Peyer's patch (tissue), 4 donors: ENCODE data around the gene CDH1. TPM values are rescaled to one million over a fixed set of nuclear protein-coding genes. Genes with fewer than 3 reads are reported as not detected.

Experiments used
- DNase-seq, 3 donors: peaks; one replicate each; pipeline ENCODE4 v3.0.0-alpha.2; 2017 to 2019
- H3K27ac ChIP-seq, 4 donors: fragments of 200-600 bp; sonication (generic); one replicate each; pipeline ENCODE4 v1.5.1; 2016 to 2019
- H3K27me3 ChIP-seq, 2 donors: fragments of 200-600 bp; sonication (generic); one replicate each; pipeline ENCODE4 v1.5.1; 2019
- H3K36me3 ChIP-seq, 3 donors: fragments of 200-600 bp; sonication (generic); one replicate each; pipeline ENCODE4 v1.5.1; 2016 to 2019
- H3K4me1 ChIP-seq, 4 donors: fragments of 200-600 bp; sonication (generic); one replicate each; pipeline ENCODE4 v1.5.1; 2016 to 2019
- H3K4me3 ChIP-seq, 4 donors: fragments of 200-600 bp; sonication (generic); 1 replicate in 3 of 4; 2 replicates in 1 of 4; pipeline ENCODE4 v1.5.1; 2016 to 2019; ENCODE audit warnings: mild to moderate bottlenecking in 1 of 4
- H3K9me3 ChIP-seq, 4 donors: fragments of 200-600 bp; sonication (generic); one replicate each; pipeline ENCODE4 v1.5.1; 2016 to 2019; ENCODE audit warnings: mild to moderate bottlenecking in 1 of 4
- POLR2A ChIP-seq, 2 donors: fragments of 450-650 bp; IDR thresholded peaks; one replicate each; pipeline ENCODE4 v1.5.1; 2017; ENCODE audit warnings: antibody characterized with exemption in 2 of 2, mild to moderate bottlenecking in 2 of 2, moderate library complexity in 2 of 2
- total RNA-seq, 4 donors: library from RNA; depleted of rRNA; stranded (reverse); fragments of >200 nt; gene quantifications; one replicate each; pipeline ENCODE4 v1.1.0, GENCODE V29; 2016
- TF ChIP-seq, protein P1 (sequence below), 6 experiments: fragments of 450-650 bp in 4 of 6; fragments of 200-600 bp in 2 of 6; sonication (generic) in 1 of 6; IDR thresholded peaks; one replicate each; pipeline ENCODE4 v1.5.1; 2017 to 2019; ENCODE audit warnings: antibody characterized with exemption in 6 of 6, mild to moderate bottlenecking in 3 of 6, moderate library complexity in 1 of 6

CDH1 gene
- 100 to 1,000 TPM in 3 of 4 donors, 10 to 100 TPM in 1; 56.9 to 612 (median 429) TPM for total RNA-seq

DNA sequence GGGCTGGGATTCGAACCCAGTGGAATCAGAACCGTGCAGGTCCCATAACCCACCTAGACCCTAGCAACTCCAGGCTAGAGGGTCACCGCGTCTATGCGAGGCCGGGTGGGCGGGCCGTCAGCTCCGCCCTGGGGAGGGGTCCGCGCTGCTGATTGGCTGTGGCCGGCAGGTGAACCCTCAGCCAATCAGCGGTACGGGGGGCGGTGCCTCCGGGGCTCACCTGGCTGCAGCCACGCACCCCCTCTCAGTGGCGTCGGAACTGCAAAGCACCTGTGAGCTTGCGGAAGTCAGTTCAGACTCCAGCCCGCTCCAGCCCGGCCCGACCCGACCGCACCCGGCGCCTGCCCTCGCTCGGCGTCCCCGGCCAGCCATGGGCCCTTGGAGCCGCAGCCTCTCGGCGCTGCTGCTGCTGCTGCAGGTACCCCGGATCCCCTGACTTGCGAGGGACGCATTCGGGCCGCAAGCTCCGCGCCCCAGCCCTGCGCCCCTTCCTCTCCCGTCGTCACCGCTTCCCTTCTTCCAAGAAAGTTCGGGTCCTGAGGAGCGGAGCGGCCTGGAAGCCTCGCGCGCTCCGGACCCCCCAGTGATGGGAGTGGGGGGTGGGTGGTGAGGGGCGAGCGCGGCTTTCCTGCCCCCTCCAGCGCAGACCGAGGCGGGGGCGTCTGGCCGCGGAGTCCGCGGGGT lies at the start of gene CDH1:
CDH1 (plus strand) TSS at position 247 of the 684 bp plus-strand sequence; CDS start at position 371, 124 bp downstream.
- Histone ChIP-seq H3K27me3 (no peaks in the 10 kb centered on the region), H3K36me3 (no peaks in the 10 kb centered on the region), H3K4me3 (peak within 1 kb of the TSS; percentile 29 to 73 (median 58)), H3K9me3 (peaks cover 0 to 7% (median 0%) of the 10 kb centered on the region in 4 donors), H3K4me1 (peaks cover 0 to 28% (median 8%) of the 10 kb centered on the region in 4 donors), H3K27ac (peak within 1 kb of the TSS in 3 of 4 donors; percentile 89 to 90 (median 89))
- DNase-seq, result peak in 2 of 3 donors; percentile 93 to 98
- TF ChIP-seq POLR2A (IDR thresholded peaks at IDR 0.05), result peak; percentile 98 to 99
- TF ChIP-seq, protein P1, sequence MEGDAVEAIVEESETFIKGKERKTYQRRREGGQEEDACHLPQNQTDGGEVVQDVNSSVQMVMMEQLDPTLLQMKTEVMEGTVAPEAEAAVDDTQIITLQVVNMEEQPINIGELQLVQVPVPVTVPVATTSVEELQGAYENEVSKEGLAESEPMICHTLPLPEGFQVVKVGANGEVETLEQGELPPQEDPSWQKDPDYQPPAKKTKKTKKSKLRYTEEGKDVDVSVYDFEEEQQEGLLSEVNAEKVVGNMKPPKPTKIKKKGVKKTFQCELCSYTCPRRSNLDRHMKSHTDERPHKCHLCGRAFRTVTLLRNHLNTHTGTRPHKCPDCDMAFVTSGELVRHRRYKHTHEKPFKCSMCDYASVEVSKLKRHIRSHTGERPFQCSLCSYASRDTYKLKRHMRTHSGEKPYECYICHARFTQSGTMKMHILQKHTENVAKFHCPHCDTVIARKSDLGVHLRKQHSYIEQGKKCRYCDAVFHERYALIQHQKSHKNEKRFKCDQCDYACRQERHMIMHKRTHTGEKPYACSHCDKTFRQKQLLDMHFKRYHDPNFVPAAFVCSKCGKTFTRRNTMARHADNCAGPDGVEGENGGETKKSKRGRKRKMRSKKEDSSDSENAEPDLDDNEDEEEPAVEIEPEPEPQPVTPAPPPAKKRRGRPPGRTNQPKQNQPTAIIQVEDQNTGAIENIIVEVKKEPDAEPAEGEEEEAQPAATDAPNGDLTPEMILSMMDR (IDR thresholded peaks at IDR 0.05), result no peak

DNA sequence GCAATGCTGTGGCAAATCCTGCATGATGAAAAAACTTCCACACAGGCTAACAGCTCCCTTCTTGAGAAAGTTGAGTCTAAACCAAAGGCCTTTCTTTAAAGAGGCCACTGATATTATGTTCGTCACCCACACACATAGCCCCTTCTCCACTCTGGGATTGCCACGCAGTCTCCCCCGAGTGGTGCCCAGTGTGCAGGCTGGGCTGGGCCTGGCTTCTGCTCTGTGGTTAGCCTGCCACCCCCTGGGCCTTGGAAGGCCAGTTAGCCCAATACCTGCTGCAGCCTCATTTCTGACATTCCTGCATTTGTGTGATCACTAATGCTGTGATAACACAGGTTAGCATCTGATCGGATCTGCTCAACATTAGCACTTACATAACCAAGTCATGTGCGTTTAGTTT lies 47.2 kb upstream of the CDH1 start:
- no peak overlapping the region for H3K4me3 ChIP-seq
- H3K27ac ChIP-seq, result no peak overlapping the region
- H3K27me3 ChIP-seq, result no peaks in the 10 kb centered on the region
- H3K36me3 ChIP-seq, result no peaks in the 10 kb centered on the region
- no peaks in the 10 kb centered on the region for H3K4me1 ChIP-seq
- no peak for DNase-seq
- TF ChIP-seq, protein P1 (IDR thresholded peaks at IDR 0.05), result no peak
- TF ChIP-seq POLR2A (IDR thresholded peaks at IDR 0.05), result no peak
- H3K9me3 ChIP-seq, result no peaks in the 10 kb centered on the region

DNA sequence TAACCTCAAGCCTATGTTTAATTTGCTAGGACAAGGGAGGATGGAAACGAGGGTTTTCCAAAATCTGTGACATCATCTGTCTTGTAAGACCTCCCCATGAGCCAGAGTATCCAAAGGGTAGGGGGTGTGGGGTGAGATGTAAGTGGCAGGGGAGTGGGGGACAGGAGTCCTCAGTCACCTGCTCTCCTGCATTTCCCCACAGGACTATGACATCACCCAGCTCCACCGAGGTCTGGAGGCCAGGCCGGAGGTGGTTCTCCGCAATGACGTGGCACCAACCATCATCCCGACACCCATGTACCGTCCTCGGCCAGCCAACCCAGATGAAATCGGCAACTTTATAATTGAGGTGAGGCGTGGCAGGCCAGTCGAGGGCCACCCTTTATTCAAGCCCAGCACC lies 41.5 kb upstream of the CDH1 start:
- no peaks in the 10 kb centered on the region for H3K9me3 ChIP-seq
- DNase-seq, result no peak
- H3K36me3 ChIP-seq, result no peaks in the 10 kb centered on the region
- H3K27ac ChIP-seq, result no peak overlapping the region
- no peaks in the 10 kb centered on the region for H3K4me1 ChIP-seq
- TF ChIP-seq POLR2A (IDR thresholded peaks at IDR 0.05), result no peak
- TF ChIP-seq, protein P1 (IDR thresholded peaks at IDR 0.05), result no peak
- no peaks in the 10 kb centered on the region for H3K27me3 ChIP-seq
- no peak overlapping the region for H3K4me3 ChIP-seq

DNA sequence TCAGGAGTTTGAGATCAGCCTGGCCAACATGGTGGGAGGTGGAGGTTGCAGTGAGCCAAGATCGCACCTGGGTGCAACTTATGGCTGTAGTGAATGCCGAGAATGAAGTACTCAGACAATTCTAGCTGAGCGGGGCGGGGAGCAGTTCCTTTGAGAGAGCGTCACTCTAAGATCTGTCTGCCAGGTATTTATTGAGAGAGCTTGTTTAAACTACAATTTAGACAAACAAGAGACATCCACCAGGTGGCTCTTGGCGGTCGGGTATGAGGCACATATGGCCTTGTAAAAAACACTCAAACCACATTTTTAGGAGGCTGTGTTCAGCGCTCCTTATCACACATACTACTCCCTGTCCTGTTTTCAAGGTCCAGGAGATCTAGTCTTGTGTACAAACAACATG lies 40.6 kb upstream of the CDH1 start:
- Histone ChIP-seq H3K27ac (no peak overlapping the region), H3K9me3 (no peaks in the 10 kb centered on the region), H3K36me3 (no peaks in the 10 kb centered on the region), H3K4me1 (no peaks in the 10 kb centered on the region), H3K27me3 (no peaks in the 10 kb centered on the region), H3K4me3 (no peak overlapping the region)
- TF ChIP-seq, protein P1 (IDR thresholded peaks at IDR 0.05), result peak in 3 of 6 experiments; percentile 30 to 42 (median 41)
- TF ChIP-seq POLR2A (IDR thresholded peaks at IDR 0.05), result no peak
- DNase-seq, result no peak

DNA sequence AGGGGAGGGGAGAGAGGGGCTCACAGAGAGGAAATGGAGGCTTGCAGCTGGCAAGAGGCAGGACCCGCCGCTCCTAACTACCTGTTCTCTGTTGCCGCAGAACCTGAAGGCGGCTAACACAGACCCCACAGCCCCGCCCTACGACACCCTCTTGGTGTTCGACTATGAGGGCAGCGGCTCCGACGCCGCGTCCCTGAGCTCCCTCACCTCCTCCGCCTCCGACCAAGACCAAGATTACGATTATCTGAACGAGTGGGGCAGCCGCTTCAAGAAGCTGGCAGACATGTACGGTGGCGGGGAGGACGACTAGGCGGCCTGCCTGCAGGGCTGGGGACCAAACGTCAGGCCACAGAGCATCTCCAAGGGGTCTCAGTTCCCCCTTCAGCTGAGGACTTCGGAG lies 39.0 kb upstream of the CDH1 start:
- TF ChIP-seq POLR2A (IDR thresholded peaks at IDR 0.05), result no peak
- TF ChIP-seq, protein P1 (IDR thresholded peaks at IDR 0.05), result no peak
- no peak for DNase-seq
- Histone ChIP-seq H3K9me3 (no peaks in the 10 kb centered on the region), H3K27me3 (no peaks in the 10 kb centered on the region), H3K4me3 (no peak overlapping the region), H3K36me3 (no peaks in the 10 kb centered on the region), H3K27ac (no peak overlapping the region), H3K4me1 (no peaks in the 10 kb centered on the region)
